ENCODE results near the gene THBS1. TPM values are rescaled to one million over a fixed set of nuclear protein-coding genes. Genes with fewer than 3 reads are reported as not detected.

THBS1 gene
- total RNA-seq, 2 experiments from 2014 or later: 9.5 to 10.5 TPM

- no peak for TF ChIP-seq CTCF (IDR thresholded peaks at IDR 0.05)
- ChIA-PET POLR2A (no interaction called here), CTCF (no interaction called here)
- Histone ChIP-seq H3K36me3 (ENCODE audit: insufficient read depth, low read length) (no peaks in the 10 kb centered on the region), H3K27ac (ENCODE audit: low read depth in 1 of 2, low read length in 2 of 2) (no peak overlapping the region), H3K4me1 (ENCODE audit: insufficient read depth, low read length) (no peaks in the 10 kb centered on the region), H3K27me3 (ENCODE audit: control insufficient read depth in 1 of 2, insufficient read depth in 2 of 2, low read length in 2 of 2) (peaks cover 2 to 4% of the 10 kb centered on the region in 2 experiments), H3K9me3 (ENCODE audit: control insufficient read depth in 1 of 2, insufficient read depth in 1 of 2, low read length in 2 of 2) (no peaks in the 10 kb centered on the region), H3K4me3 (ENCODE audit: low read length) (no peak overlapping the region)
- Mint-ChIP-seq H3K36me3 (ENCODE audit: low read depth) (no peaks in the 10 kb centered on the region), H3K9me3 (no peaks in the 10 kb centered on the region), H3K4me1 (ENCODE audit: low read depth) (no peaks in the 10 kb centered on the region), H3K27ac (no peak overlapping the region), H3K4me3 (no peak overlapping the region), H3K27me3 (peaks cover 14% of the 10 kb centered on the region)
- intact Hi-C loops (cut with DNase I, micrococcal nuclease): no loop called here
- DNase-seq (no peak), ATAC-seq (ENCODE audit: poor library complexity) (no peak)
These were observed 15.8 kb upstream of the THBS1 start for GRCh38 chr15:39564972-39565665.

DNA sequence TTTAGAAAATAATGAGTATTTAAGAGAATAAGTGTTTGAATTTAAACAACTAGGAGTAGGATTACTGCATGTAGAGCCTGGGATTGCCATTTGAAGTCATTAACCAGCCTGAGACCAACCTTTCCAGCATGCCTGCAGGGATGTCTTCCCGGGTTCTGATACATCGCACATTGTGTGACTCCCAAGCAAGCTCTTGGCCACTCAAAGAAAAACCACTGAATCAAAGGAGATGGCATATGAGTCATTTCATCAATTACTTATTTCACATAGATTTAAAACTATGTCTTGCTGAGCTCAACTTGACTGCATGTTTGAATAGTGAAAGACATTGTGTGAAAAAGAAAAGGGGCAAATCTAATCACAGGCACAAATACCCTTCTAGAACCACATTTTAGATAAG, 15.0 kb upstream of the THBS1 start:
- CTCF ChIA-PET: no interaction called here
- H3K4me1 Mint-ChIP-seq (ENCODE audit: low read depth): no peaks in the 10 kb centered on the region
- peaks cover 2 to 4% of the 10 kb centered on the region in 2 experiments for H3K27me3 ChIP-seq (ENCODE audit: control insufficient read depth in 1 of 2, insufficient read depth in 2 of 2, low read length in 2 of 2)
- DNase-seq (no peak), ATAC-seq (ENCODE audit: poor library complexity) (no peak)
- H3K36me3 ChIP-seq (ENCODE audit: insufficient read depth, low read length): no peaks in the 10 kb centered on the region
- no peak overlapping the region for H3K4me3 ChIP-seq (ENCODE audit: low read length)
- no peaks in the 10 kb centered on the region for H3K4me1 ChIP-seq (ENCODE audit: insufficient read depth, low read length)
- no peaks in the 10 kb centered on the region for H3K36me3 Mint-ChIP-seq (ENCODE audit: low read depth)
- TF ChIP-seq CTCF (IDR thresholded peaks at IDR 0.05): no peak
- no peak overlapping the region for H3K4me3 Mint-ChIP-seq
- no peaks in the 10 kb centered on the region for H3K9me3 ChIP-seq (ENCODE audit: control insufficient read depth in 1 of 2, insufficient read depth in 1 of 2, low read length in 2 of 2)
- no peak overlapping the region for H3K27ac ChIP-seq (ENCODE audit: low read depth in 1 of 2, low read length in 2 of 2)
- no peaks in the 10 kb centered on the region for H3K9me3 Mint-ChIP-seq
- peaks cover 21% of the 10 kb centered on the region for H3K27me3 Mint-ChIP-seq
- intact Hi-C loops (cut with DNase I, micrococcal nuclease): no loop called here
- H3K27ac Mint-ChIP-seq: no peak overlapping the region
- POLR2A ChIA-PET: no interaction called here

DNA sequence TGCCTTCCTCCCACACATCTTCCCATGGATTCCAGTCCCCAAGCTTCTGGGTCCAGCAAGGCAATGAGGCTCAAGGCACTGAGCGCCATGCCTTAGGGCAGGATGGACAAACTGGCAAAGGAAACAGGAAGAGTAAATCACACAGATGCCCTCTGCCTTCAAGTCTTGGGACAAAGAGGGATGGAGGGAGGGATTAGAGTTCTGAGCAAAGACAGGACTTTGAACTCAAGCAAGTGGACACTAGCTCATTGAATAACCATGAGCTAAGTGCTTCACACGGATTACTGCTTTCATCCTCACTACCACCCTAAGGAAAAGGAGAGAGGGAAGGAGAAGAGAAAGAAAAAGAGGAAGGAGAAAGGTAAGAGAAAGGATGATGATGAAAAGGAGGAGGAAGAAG, 7.6 kb upstream of the THBS1 start:
- ATAC-seq (ENCODE audit: poor library complexity) (no peak), DNase-seq (no peak)
- Mint-ChIP-seq H3K27ac (no peak overlapping the region), H3K4me1 (ENCODE audit: low read depth) (no peaks in the 10 kb centered on the region), H3K36me3 (ENCODE audit: low read depth) (no peaks in the 10 kb centered on the region), H3K9me3 (no peaks in the 10 kb centered on the region), H3K27me3 (peaks cover 56% of the 10 kb centered on the region), H3K4me3 (no peak overlapping the region)
- ChIA-PET CTCF (interaction anchor here (1.3 kb wide), 1 partner anchor 183 kb away, joined by 3 read pairs; no protein-coding TSS in a partner anchor), POLR2A (no interaction called here)
- TF ChIP-seq CTCF (IDR thresholded peaks at IDR 0.05): no peak
- Histone ChIP-seq H3K4me3 (ENCODE audit: low read length) (no peak overlapping the region), H3K9me3 (ENCODE audit: control insufficient read depth in 1 of 2, insufficient read depth in 1 of 2, low read length in 2 of 2) (no peaks in the 10 kb centered on the region), H3K36me3 (ENCODE audit: insufficient read depth, low read length) (no peaks in the 10 kb centered on the region), H3K27ac (ENCODE audit: low read depth in 1 of 2, low read length in 2 of 2) (no peak overlapping the region), H3K27me3 (ENCODE audit: control insufficient read depth in 1 of 2, insufficient read depth in 2 of 2, low read length in 2 of 2) (peaks cover 2 to 9% of the 10 kb centered on the region in 2 experiments), H3K4me1 (ENCODE audit: insufficient read depth, low read length) (no peaks in the 10 kb centered on the region)
- intact Hi-C loops (cut with DNase I, micrococcal nuclease): no loop called here

All from CD4-positive, alpha-beta T cell (primary cell).